Thyroid gland (tissue), 4 donors: ENCODE measurements around the gene CISTR.

Source experiments
- POLR2A ChIP-seq, 2 donors: fragments of 450-650 bp; IDR thresholded peaks; one replicate each; pipeline ENCODE4 v1.6.1; 2017; ENCODE audit warnings: antibody characterized with exemption in 2 of 2, mild to moderate bottlenecking in 2 of 2, moderate library complexity in 1 of 2
- TF ChIP-seq, protein P1 (sequence below), 6 experiments: fragments of 200-600 bp in 3 of 6; fragments of 450-650 bp in 3 of 6; sonication (generic) in 3 of 6; IDR thresholded peaks; one replicate each; pipeline ENCODE4 v1.5.1; 2016 to 2019; ENCODE audit warnings: antibody characterized with exemption in 6 of 6, mild to moderate bottlenecking in 2 of 6, inconsistent platforms in 1 of 6, moderate library complexity in 1 of 6

DNA sequence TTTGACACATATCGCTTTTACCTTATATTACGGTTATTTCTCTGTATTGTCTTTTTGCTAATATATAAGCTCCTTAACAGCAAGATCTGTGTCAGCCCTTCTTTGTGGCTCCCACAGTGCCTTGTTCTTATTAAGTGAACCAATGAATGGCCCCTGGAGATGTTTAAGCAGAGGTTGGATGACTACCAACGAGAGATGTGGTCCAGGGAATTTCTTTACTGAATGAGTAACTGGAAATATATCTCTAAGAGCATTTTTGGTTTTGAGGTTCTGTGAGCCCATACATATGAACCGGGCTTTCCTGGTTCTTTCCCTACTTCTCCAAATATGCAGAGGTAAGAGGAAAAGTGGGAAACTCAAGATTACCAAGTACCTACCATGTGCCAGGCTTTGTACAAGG is 48.0 kb downstream of the CISTR start:
- TF ChIP-seq, protein P1, sequence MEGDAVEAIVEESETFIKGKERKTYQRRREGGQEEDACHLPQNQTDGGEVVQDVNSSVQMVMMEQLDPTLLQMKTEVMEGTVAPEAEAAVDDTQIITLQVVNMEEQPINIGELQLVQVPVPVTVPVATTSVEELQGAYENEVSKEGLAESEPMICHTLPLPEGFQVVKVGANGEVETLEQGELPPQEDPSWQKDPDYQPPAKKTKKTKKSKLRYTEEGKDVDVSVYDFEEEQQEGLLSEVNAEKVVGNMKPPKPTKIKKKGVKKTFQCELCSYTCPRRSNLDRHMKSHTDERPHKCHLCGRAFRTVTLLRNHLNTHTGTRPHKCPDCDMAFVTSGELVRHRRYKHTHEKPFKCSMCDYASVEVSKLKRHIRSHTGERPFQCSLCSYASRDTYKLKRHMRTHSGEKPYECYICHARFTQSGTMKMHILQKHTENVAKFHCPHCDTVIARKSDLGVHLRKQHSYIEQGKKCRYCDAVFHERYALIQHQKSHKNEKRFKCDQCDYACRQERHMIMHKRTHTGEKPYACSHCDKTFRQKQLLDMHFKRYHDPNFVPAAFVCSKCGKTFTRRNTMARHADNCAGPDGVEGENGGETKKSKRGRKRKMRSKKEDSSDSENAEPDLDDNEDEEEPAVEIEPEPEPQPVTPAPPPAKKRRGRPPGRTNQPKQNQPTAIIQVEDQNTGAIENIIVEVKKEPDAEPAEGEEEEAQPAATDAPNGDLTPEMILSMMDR (IDR thresholded peaks at IDR 0.05): no peak
- no peak for TF ChIP-seq POLR2A (IDR thresholded peaks at IDR 0.05)
